HG03095 (cell line): ENCODE measurements around the gene PKN3.

Experiments
- ATAC-seq: cut with Tn5 transposase; IDR thresholded peaks from one replicate; pipeline ENCODE4 v1.9.1; 2021; ENCODE audit warnings: moderate library complexity; ENCODE audit not compliant: unreplicated experiment

PKN3 gene

DNA sequence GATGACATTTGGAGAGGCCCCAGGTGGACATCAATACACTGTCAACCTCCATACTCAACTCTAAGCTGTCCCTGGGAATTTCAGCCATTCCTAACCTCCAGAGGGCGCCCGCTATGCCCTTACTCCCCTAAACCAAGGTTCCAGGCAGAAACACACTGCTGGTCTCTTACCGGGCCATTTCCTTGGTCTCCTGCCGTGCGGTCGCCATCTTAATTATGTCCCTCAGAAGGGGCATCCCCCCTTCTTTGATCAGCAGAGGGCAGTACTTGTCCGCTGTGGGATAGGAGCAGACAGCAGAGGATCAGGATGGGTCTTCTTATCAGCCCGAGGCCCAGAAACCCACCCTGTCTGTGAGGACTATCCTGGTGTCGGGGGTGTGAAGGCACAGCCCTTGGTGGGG is 31.0 kb downstream of the PKN3 start:
- no peak for ATAC-seq

DNA sequence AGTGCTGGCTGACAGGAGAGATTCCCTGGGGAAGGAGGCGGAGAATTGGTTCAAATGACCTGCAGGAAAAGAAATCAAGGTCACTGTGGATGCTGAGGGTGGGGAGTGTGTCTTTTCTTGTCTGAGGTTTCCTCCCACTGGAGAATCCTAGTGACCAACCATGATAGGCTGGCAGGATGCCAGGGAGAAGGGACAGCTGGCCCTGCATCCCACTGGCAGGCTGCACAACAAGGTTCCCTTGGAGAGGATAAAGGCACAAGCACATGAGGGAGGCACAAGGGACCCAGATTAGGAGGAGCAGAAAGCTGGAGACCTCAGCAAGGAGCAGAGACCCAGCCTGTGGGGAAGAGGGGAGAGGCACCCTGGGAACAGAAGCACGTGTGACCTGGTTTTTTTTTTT is 33.1 kb downstream of the PKN3 start:
- no peak for ATAC-seq

DNA sequence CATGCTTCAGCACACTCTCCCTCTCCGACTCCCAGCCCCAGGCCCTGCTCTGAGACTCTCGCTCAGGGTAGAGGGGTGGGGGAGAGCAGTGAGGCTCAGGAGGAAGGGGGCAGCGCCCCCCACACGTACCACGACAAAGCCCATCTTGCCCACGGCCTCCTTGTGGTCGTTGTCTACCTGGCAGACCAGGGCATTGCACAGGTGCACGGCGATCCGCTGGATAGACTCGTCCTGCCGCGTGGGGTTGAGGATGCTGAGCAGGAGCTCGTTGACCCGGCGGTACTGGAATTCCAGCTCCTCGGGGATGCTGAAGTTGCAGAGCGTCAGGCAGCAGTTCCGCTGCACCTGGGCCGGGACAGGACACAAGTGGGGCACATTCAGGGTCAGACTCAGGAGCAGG is 40.1 kb downstream of the PKN3 start:
- ATAC-seq: no peak

DNA sequence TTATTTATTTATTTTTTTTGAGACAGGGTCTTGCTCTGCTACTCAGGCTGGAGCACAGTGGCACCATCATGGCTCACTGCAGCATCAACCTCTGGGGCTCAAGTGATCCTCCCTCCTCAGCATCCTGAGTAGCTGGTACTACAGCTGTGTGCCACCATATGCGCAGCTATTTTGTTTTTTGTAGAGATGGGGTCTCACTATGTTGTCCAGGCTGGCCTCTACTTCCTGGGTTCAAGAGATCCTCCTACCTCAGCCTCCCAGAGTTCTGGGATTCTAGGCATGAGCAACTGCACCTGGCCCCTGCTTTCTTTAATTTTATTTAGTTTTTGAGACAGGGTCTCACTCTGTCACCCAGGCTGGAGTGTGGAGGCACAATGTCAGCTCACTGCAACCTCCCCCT is 41.1 kb downstream of the PKN3 start:
- ATAC-seq: no peak

DNA sequence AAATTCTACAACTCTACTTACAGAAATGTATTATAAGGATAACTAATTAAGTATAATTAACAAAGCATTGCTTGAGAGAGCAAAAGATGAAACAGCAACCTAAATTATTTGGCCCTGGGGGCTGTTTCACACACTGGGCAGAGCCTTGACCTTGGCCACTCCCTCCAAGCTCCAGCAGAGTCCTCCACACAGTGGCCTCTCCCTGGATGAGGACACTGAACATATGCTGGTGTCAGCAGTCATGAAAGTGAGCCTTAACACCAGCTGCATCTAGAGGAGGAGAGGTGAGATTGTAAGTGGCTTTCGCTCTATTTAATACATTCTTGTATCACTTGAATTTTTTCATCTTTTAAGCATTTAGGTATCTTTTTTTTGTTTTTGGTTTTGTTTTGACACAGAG is 44.9 kb downstream of the PKN3 start:
- ATAC-seq: no peak

DNA sequence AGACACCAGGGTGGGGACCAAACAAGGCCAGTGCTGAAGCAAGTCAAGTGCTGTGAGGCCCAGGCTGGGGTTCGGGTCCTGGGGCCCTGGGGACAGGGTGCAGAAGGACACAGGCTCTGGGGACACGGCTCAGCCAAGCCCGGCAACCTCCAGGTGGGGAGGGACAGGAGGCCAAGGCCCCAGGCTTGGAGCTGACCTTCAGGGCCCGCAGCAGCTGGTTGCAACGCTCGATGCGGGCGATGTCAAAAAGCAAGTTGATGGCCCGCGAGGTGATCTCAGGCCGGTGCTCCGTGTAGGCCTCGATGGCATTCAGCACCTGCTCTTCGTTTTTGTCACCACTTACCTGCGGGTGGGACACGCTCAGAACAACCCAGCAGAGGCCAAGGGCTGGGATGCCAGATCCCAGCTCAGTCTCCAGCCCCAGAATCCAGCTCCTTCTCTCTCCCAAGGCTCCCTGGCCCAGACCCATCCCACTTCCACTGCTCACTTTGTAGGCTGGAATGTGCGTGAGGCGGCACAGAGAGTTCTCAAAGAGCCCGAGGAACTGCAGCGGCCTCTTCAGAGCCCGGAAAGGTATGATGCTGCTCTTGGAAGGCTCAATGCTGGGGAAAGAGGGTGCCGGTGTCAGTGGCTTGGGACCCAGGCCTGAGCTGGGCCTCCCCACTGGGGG is 48.8 kb downstream of the PKN3 start:
- ATAC-seq: no peak

DNA sequence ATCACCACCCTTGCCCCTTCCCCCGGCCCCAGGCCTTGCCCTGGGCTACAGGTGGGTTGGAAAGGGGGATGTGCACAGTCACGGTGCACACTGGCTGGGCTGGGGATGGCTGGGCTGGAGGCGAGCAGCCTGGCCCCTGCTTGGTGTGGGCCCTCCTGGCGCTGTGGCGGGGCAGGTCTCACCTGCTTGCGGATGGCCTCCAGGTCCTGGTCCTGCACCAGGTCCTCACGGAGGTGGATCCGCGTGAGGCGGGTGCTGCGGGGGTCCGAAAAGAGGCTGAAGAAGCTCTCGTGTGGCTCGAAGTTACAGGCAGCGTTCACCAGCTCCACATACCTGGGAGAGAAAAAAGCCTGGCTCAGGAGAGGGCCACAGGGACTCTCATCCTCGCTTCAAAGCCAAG is 51.3 kb downstream of the PKN3 start:
- no peak for ATAC-seq

DNA sequence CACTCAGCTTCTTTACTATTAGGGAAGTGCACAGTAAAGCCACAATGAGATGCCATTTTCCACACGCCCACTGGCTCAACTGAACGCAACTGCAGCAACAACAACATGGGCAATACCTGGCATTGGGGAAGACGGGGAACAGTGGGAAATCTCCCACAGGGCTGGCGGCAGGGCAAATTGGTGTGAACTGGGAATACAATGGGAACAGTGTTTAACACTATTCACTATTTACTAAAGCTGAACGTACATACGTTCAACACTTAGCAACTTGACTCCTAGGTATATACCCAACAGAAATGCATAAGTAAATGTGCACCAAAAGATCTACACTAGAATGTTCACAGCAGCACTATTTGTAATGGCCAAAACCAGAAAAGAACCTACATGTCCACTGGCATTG is 55.3 kb downstream of the PKN3 start:
- no peak for ATAC-seq

DNA sequence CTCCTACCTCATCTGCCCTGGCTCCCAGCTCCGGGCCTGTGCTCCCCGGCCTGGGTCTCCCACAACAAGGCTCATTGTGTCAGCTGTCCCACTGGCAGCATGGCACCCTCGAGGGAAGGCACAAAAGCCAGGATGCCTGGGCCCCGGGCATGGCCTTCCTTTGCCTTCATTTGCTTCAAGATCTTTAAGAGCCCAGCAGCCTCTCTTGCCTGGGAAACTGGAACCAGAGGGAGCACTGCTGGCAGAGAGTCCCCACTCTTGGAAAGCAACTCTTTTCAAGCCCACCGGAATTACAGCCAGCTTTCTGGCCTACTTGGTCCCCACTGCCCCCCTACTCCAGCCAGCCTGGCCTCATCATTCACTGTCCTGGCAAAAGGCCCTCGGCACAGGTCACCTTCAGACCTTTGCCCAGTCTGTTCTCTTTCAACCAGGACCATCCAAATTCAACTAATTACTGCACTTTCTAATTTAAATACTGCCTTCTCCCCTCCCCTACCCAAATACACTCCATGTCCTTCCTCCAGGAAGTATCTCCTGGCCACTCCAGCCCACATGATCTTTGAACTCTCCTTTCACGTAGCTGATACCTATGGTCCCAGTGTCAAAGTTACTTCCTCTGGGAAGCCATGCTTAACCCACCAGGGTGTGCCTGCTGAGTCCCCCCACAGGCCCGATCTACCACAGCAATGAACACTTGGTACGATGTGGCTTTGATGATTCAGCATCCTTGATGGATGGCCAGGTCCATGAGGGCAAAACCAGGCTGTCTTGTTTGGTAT is 60.6 kb downstream of the PKN3 start:
- ATAC-seq: no peak

DNA sequence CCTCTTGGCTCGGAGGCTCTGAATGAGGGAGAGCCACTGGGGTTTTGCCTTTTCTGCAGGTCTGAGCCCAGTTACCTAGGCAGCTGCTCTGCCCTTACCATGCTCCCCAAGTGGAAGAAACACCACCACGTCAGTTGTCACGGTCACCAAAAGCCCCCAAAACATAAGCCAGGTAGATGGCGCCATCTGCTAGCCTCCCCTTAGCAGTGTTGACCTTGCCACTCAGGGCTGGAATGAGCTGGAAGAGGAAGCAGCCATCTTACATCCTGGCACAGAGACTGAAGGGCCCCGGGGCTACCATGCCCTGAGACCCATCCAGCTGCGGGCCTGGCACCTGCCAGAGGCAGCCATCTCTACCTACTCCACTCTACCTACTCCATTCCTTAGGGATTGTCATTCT is 62.1 kb downstream of the PKN3 start:
- ATAC-seq: no peak

DNA sequence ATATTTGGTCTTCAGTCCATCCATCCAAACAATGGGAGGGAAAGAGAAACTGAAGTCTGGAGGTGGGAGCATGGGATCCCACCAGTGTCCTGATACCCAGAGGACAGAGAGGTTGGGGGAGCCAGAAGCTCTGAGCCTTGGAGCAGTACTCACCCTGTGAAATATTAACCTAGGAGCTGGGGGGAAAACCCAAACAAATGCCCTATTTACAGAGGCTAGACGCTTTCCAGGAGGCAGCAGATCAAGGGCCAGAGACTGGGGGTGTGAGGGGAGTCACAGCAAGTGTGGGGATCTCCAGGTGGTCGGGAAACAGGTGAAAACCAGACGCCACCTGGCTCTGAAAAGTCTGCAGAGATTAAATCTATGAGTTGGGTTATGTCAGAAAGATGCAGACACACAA is 63.2 kb downstream of the PKN3 start:
- no peak for ATAC-seq

DNA sequence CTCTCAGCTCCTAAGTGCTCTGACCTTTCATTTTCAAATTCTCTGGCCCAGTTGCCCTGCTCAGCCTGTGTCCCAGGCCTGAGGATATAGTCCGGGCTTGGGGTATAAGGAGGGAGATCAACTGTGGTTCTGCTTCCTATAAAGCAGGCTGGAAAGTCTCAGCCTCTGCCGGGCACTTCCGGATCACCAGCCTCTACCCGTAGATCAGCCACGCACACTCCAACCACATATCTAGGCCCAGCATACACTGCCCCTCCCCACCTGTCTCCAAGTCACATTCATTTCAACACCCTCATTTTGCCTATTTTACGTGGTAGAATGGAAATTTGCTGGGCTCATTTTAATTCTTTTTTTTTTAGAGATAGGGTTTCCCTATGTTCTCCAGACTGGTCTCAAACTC is 66.3 kb downstream of the PKN3 start:
- ATAC-seq: no peak
